Mesendoderm (in vitro differentiated cells): Measurements from ENCODE around the gene ATG14.
"Not testable (repeated sequence)": the region's sequence is repeated elsewhere in the genome, so short reads cannot be mapped to it uniquely, and the experiment has no call there.

Experiments used
- DNase-seq: peaks from one replicate; pipeline ENCODE4 v3.0.0; 2013
- H2AK5ac ChIP-seq: 2 replicates; pipeline ENCODE4 v1.6.1; 2013; ENCODE audit warnings: low read length, inconsistent platforms
- H2BK120ac ChIP-seq: 2 replicates; pipeline ENCODE4 v1.6.1; 2013; ENCODE audit warnings: low read depth, mild to moderate bottlenecking, low read length, moderate library complexity, mixed read lengths
- H2BK15ac ChIP-seq: replicated peaks from 2 replicates; pipeline ENCODE4 v1.6.1; 2013; ENCODE audit warnings: low read depth, mild to moderate bottlenecking, moderate library complexity
- H2BK5ac ChIP-seq: 2 replicates; pipeline ENCODE4 v1.6.1; 2013; ENCODE audit warnings: low read length, inconsistent platforms
- H3K18ac ChIP-seq: 2 replicates; pipeline ENCODE4 v1.6.1; 2013; ENCODE audit warnings: mild to moderate bottlenecking, low read length, mixed read lengths
- H3K23ac ChIP-seq: one replicate; pipeline ENCODE4 v1.6.1; 2013; ENCODE audit warnings: low read length
- H3K27ac ChIP-seq: 2 replicates; pipeline ENCODE4 v1.5.1; 2013; ENCODE audit warnings: low read depth, mild to moderate bottlenecking, inconsistent platforms, low read length, moderate library complexity
- H3K27me3 ChIP-seq: 2 replicates; pipeline ENCODE4 v1.6.1; 2013; ENCODE audit warnings: low read length, control low read depth, mild to moderate bottlenecking, inconsistent platforms; ENCODE audit not compliant: insufficient read depth, poor library complexity
- H3K36me3 ChIP-seq: 2 replicates; pipeline ENCODE4 v1.6.1; 2013; ENCODE audit warnings: low read length, inconsistent platforms; ENCODE audit not compliant: control insufficient read depth, insufficient read depth
- H3K4ac ChIP-seq: one replicate; pipeline ENCODE4 v1.6.1; 2013; ENCODE audit warnings: low read depth, mild to moderate bottlenecking, low read length, moderate library complexity
- H3K4me1 ChIP-seq: 2 replicates; pipeline ENCODE4 v1.6.1; 2013; ENCODE audit warnings: low read depth, low read length, inconsistent platforms; ENCODE audit not compliant: control insufficient read depth
- H3K4me2 ChIP-seq: 2 replicates; pipeline ENCODE4 v1.6.1; 2013; ENCODE audit warnings: low read length
- H3K4me3 ChIP-seq: 2 replicates; pipeline ENCODE4 v1.5.1; 2013; ENCODE audit warnings: mild to moderate bottlenecking, low read length
- H3K56ac ChIP-seq: one replicate; pipeline ENCODE4 v1.6.1; 2013; ENCODE audit warnings: low read length
- H3K79me1 ChIP-seq: 2 replicates; pipeline ENCODE4 v1.6.1; 2013; ENCODE audit warnings: low read length, inconsistent platforms
- H3K79me2 ChIP-seq: 2 replicates; pipeline ENCODE4 v1.6.1; 2013; ENCODE audit warnings: mild to moderate bottlenecking, low read length; ENCODE audit not compliant: control insufficient read depth, insufficient read depth
- H3K9ac ChIP-seq: 2 replicates; pipeline ENCODE4 v1.6.1; 2013; ENCODE audit warnings: low read length, inconsistent platforms
- H4K5ac ChIP-seq: one replicate; pipeline ENCODE4 v1.6.1; 2013; ENCODE audit warnings: low read length
- H4K8ac ChIP-seq: one replicate; pipeline ENCODE4 v1.6.1; 2013; ENCODE audit warnings: low read depth, mild to moderate bottlenecking, control low read depth, low read length, moderate library complexity
- WGBS: extraction: QIAGEN DNeasy Blood & Tissue Kit; methylation state at CpG from one replicate; pipeline ENCODE4 v1.1.7; 2013; ENCODE audit warnings: low lambda C conversion rate, missing lambda C conversion rate; ENCODE audit not compliant: insufficient coverage; ENCODE audit errors: extremely low coverage; 5-methylcytosine and 5-hydroxymethylcytosine counted together

Gene ATG14

DNA sequence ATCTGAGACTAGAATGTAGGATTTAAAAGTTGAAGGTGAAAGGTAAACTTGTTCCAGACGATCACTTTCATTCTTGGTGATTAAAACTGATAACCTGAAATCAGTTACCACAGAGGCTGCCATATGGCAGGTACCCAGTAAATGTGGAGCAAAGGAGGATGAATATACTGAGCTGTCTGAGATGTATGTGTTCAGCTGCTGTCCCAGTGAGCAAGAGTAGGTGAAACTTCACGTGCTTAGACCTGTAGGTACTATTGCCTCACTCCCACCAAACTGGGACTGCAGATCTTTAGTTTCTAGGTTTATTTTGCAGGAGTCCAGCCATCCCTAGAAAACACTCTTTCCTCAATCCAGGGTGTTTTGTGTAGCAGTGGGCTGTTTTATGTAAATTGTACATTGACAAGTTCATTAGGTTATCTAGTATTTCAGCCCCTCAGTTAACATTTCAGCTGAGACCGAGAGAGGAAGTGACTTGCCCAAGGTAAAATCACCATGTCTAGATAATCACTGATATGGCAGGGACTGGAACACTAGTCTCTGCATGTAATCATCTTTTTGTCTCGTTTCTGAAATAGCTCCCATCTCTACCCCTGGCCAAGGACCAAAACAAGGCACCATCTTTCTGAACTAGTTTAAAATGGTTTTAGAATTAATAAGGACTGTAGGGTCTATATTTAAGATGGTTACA lies 62.7 kb downstream of the ATG14 start:
- Histone ChIP-seq H4K5ac (no peak overlapping the region), H2BK15ac (no peak overlapping the region), H3K9ac (no peak overlapping the region), H3K4me1 (no peaks in the 10 kb centered on the region), H2BK5ac (no peak overlapping the region), H3K56ac (no peak overlapping the region), H3K36me3 (peaks cover 3% of the 10 kb centered on the region), H3K4me3 (no peak overlapping the region), H3K27me3 (no peaks in the 10 kb centered on the region), H3K4ac (no peak overlapping the region), H3K23ac (no peak overlapping the region), H3K79me1 (peaks cover 22% of the 10 kb centered on the region), H4K8ac (no peak overlapping the region), H3K79me2 (peaks cover 2% of the 10 kb centered on the region), H3K18ac (no peak overlapping the region), H3K27ac (no peak overlapping the region), H2BK120ac (no peak overlapping the region), H2AK5ac (no peak overlapping the region), H3K4me2 (no peak overlapping the region)
- no CpG with 5 or more reads among the region's 4 CpGs for WGBS
- no peak for DNase-seq

- no peak overlapping the region for H3K56ac ChIP-seq
- H3K27me3 ChIP-seq: no peaks in the 10 kb centered on the region
- H3K27ac ChIP-seq: no peak overlapping the region
- H3K36me3 ChIP-seq: peaks cover 3% of the 10 kb centered on the region
- no peak overlapping the region for H2AK5ac ChIP-seq
- peaks cover 21% of the 10 kb centered on the region for H3K79me1 ChIP-seq
- DNase-seq: no peak
- WGBS: no CpG with 5 or more reads among the region's 3 CpGs
- H2BK120ac ChIP-seq: no peak overlapping the region
- H3K9ac ChIP-seq: no peak overlapping the region
- peaks cover 2% of the 10 kb centered on the region for H3K79me2 ChIP-seq
- no peak overlapping the region for H3K23ac ChIP-seq
- H3K18ac ChIP-seq: no peak overlapping the region
- H3K4ac ChIP-seq: no peak overlapping the region
- no peak overlapping the region for H2BK15ac ChIP-seq
- H3K4me2 ChIP-seq: no peak overlapping the region
- no peak overlapping the region for H4K5ac ChIP-seq
- no peak overlapping the region for H4K8ac ChIP-seq
- no peak overlapping the region for H2BK5ac ChIP-seq
- H3K4me3 ChIP-seq: no peak overlapping the region
- H3K4me1 ChIP-seq: no peaks in the 10 kb centered on the region
Observed at GRCh38 chr14:55347748-55348147, 63.9 kb downstream of the ATG14 start.

DNA sequence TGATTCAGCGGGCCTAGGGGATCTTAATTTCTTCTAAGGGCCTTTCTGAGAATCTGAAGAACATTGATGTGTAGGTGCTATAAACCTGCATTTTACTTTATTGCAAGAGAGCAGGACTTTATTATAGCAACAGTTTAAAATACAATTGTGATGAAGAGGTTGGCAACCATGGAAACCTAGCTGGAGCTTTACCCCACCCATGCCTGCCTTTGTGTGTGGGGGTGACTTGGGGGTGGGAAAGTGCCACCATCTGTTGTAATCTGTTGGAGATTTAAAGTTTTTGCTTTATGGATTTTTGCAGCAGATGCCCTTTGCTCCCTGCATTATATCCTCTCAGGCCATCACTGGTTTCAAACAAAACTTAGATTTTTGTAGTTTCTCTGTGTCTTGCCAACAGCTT lies 64.6 kb downstream of the ATG14 start:
- H4K5ac ChIP-seq: no peak overlapping the region
- peaks cover 2% of the 10 kb centered on the region for H3K79me2 ChIP-seq

DNA sequence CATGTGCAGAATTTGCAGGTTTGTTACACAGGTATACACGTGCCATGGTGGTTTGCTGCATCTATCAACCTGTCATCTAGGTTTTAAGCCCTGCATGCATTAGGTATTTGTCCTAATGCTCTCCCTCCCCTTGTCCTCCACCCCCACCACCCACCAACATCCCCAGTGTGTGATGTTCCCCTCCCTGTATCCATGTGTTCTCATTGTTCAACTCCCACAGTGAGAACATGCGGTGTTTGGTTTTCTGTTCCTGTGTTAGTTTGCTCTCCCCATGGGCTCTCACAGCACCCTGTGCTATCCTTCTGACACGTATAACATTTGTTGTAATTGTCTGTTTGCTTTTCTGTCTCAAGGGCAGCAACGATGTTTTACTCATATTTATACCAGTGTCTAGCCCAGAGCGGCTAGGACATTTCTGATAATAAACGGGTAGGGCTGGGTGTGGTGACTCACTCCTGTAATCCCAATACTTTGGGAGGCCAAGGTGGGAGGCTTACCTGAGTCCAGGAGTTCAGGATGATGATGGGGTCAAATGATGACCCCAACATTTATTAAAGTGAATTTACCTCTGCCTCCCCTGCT lies 67.0 kb downstream of the ATG14 start:
- H2BK5ac ChIP-seq, H2AK5ac ChIP-seq, H3K4me1 ChIP-seq, H3K27me3 ChIP-seq, DNase-seq, H4K5ac ChIP-seq, H3K27ac ChIP-seq, H3K4me2 ChIP-seq, H3K18ac ChIP-seq, H3K9ac ChIP-seq, H3K4me3 ChIP-seq, H4K8ac ChIP-seq, H2BK15ac ChIP-seq, H3K23ac ChIP-seq, H3K4ac ChIP-seq, H3K36me3 ChIP-seq, H3K56ac ChIP-seq, H3K79me2 ChIP-seq, H2BK120ac ChIP-seq: not testable (repeated sequence)
- peaks cover 22% of the 10 kb centered on the region for H3K79me1 ChIP-seq
- no CpG with 5 or more reads among the region's 6 CpGs for WGBS

More for the DNA sequence above, 64.6 kb downstream of the ATG14 start:
- no peaks in the 10 kb centered on the region for H3K27me3 ChIP-seq
- peaks cover 21% of the 10 kb centered on the region for H3K79me1 ChIP-seq
- WGBS: no CpG with 5 or more reads among the region's 1 CpG
- H3K4me2 ChIP-seq: no peak overlapping the region
- H2BK5ac ChIP-seq: no peak overlapping the region
- no peak overlapping the region for H4K8ac ChIP-seq
- H3K23ac ChIP-seq: no peak overlapping the region
- H3K4ac ChIP-seq: no peak overlapping the region
- peaks cover 3% of the 10 kb centered on the region for H3K36me3 ChIP-seq
- H2BK15ac ChIP-seq: no peak overlapping the region
- no peak overlapping the region for H3K27ac ChIP-seq
- H3K9ac ChIP-seq: no peak overlapping the region
- H3K18ac ChIP-seq: no peak overlapping the region
- H2BK120ac ChIP-seq: no peak overlapping the region
- no peak overlapping the region for H2AK5ac ChIP-seq
- H3K4me3 ChIP-seq: no peak overlapping the region
- no peaks in the 10 kb centered on the region for H3K4me1 ChIP-seq
- no peak for DNase-seq
- H3K56ac ChIP-seq: no peak overlapping the region

DNA sequence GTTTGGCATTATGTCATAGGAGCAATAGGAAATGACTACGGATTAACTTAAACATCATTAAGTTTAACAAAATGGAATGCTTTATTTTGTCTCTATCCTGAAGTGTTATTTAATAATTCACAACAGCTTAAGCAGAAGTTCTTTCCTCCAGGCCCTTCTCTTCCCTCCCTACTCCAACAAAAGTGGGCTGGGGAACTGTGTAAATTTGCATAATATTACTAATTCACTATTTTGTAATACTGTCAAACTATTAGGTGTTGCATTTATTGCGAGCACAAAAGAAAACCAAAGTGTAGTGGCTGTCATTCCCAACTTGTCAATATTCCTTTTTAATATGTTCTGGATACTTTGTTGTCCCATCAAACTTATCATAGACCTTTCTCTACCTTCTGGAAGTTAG lies 69.8 kb downstream of the ATG14 start:
- no peak overlapping the region for H3K4me3 ChIP-seq
- no peak overlapping the region for H3K23ac ChIP-seq
- H2BK120ac ChIP-seq: no peak overlapping the region
- H3K79me1 ChIP-seq: peaks cover 18% of the 10 kb centered on the region
- no peak overlapping the region for H2BK5ac ChIP-seq
- peaks cover 6% of the 10 kb centered on the region for H3K79me2 ChIP-seq
- no peak overlapping the region for H3K4me2 ChIP-seq
- H3K36me3 ChIP-seq: no peaks in the 10 kb centered on the region
- no peak for DNase-seq
- H3K18ac ChIP-seq: no peak overlapping the region
- no peak overlapping the region for H3K9ac ChIP-seq
- no peaks in the 10 kb centered on the region for H3K4me1 ChIP-seq
- no peak overlapping the region for H4K5ac ChIP-seq
- WGBS: no CpG with 5 or more reads among the region's 2 CpGs
- no peak overlapping the region for H2BK15ac ChIP-seq
- no peaks in the 10 kb centered on the region for H3K27me3 ChIP-seq
- no peak overlapping the region for H3K56ac ChIP-seq
- no peak overlapping the region for H3K4ac ChIP-seq
- no peak overlapping the region for H4K8ac ChIP-seq
- no peak overlapping the region for H3K27ac ChIP-seq
- H2AK5ac ChIP-seq: no peak overlapping the region

DNA sequence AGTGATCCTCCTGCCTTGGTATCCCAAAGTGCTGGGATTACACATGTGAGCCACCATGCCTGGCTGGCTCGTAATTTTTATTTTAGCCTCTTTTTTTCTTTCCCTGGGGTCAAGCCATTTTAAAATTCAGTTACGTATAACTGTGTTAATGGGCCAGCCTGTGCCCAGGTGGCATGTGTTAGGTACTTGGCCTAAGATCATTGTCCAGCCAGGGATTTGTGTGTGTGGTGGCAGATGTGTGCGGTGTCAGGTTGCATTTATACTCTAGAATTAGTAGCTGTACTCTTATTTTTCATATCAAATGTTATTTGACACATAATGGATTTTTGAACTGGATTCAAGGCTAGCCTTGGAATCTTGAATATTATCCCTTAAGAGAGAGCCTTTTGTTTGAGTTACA lies 71.1 kb downstream of the ATG14 start:
- Histone ChIP-seq H3K4ac (no peak overlapping the region), H3K79me1 (peaks cover 12% of the 10 kb centered on the region), H3K56ac (no peak overlapping the region), H3K79me2 (peaks cover 6% of the 10 kb centered on the region), H3K4me3 (no peak overlapping the region), H3K23ac (no peak overlapping the region), H3K27ac (no peak overlapping the region), H3K9ac (no peak overlapping the region), H4K5ac (no peak overlapping the region), H2BK120ac (no peak overlapping the region), H4K8ac (no peak overlapping the region), H2BK5ac (no peak overlapping the region), H3K27me3 (no peaks in the 10 kb centered on the region), H2BK15ac (no peak overlapping the region), H3K36me3 (no peaks in the 10 kb centered on the region), H3K4me2 (no peak overlapping the region), H3K18ac (no peak overlapping the region), H3K4me1 (no peaks in the 10 kb centered on the region), H2AK5ac (no peak overlapping the region)
- no peak for DNase-seq
- no CpG with 5 or more reads among the region's 3 CpGs for WGBS
